ENCODE results near the gene TEPSIN. TPM values are rescaled to one million over a fixed set of nuclear protein-coding genes. Genes with fewer than 3 reads are reported as not detected.

The TEPSIN gene
- total RNA-seq, 2 experiments from 2014 or later = 54.5 to 63.2 TPM

DNA sequence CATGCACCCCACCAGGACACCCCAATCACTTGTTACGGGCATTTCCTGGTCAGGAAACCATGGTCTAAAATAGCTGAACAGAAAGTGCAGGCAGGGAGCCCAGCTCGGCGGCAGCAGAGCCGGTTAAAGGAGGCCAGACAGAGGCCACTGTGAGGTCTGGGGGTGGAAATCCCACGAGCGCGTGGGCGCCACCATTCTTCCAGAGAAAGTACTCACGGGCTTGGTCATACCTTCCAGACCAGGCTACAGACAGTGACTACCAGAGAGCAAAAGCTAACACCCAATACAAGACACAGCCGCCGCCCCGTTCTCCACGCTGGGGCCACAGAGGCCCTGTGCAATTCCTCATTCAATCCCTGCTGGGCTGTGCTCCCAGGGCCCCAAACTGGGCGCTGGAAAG lies 28.0 kb downstream of the TEPSIN start:
- Mint-ChIP-seq H3K27me3 (no peaks in the 10 kb centered on the region), H3K4me1 (no peaks in the 10 kb centered on the region), H3K27ac (no peak overlapping the region), H3K4me3 (no peak overlapping the region), H3K9me3 (no peaks in the 10 kb centered on the region), H3K36me3 (ENCODE audit: low read depth) (no peaks in the 10 kb centered on the region)
- DNase-seq = no peak
- POLR2A ChIA-PET = interaction anchor here (0.6 kb wide), 1 partner anchor 857 kb away, joined by 3 read pairs; no protein-coding TSS in a partner anchor
- CTCF ChIA-PET = no interaction called here

- H3K9me3 Mint-ChIP-seq = no peaks in the 10 kb centered on the region
- ChIA-PET CTCF (no interaction called here), POLR2A (interaction anchor here (0.6 kb wide), 1 partner anchor 858 kb away, joined by 3 read pairs; no protein-coding TSS in a partner anchor)
- H3K4me3 Mint-ChIP-seq = no peak overlapping the region
- H3K36me3 Mint-ChIP-seq (ENCODE audit: low read depth) = no peaks in the 10 kb centered on the region
- no peaks in the 10 kb centered on the region for H3K4me1 Mint-ChIP-seq
- H3K27ac Mint-ChIP-seq = no peak overlapping the region
- no peaks in the 10 kb centered on the region for H3K27me3 Mint-ChIP-seq
- DNase-seq = no peak
These were observed 28.4 kb downstream of the TEPSIN start for GRCh38 chr17:81210466-81210865.

- no peaks in the 10 kb centered on the region for H3K4me1 Mint-ChIP-seq
- no peak for DNase-seq
- ChIA-PET CTCF (no interaction called here), POLR2A (no interaction called here)
- no peak overlapping the region for H3K27ac Mint-ChIP-seq
- H3K4me3 Mint-ChIP-seq = no peak overlapping the region
- H3K9me3 Mint-ChIP-seq = no peaks in the 10 kb centered on the region
- H3K36me3 Mint-ChIP-seq (ENCODE audit: low read depth) = no peaks in the 10 kb centered on the region
- no peaks in the 10 kb centered on the region for H3K27me3 Mint-ChIP-seq
These were observed 29.7 kb downstream of the TEPSIN start for GRCh38 chr17:81209141-81209540.

- CTCF ChIA-PET = no interaction called here
- H3K27me3 Mint-ChIP-seq = no peaks in the 10 kb centered on the region
- H3K4me1 Mint-ChIP-seq = no peaks in the 10 kb centered on the region
- H3K27ac Mint-ChIP-seq = no peak overlapping the region
- H3K4me3 Mint-ChIP-seq = no peak overlapping the region
- H3K36me3 Mint-ChIP-seq (ENCODE audit: low read depth) = no peaks in the 10 kb centered on the region
- POLR2A ChIA-PET = no interaction called here
- no peaks in the 10 kb centered on the region for H3K9me3 Mint-ChIP-seq
- DNase-seq = no peak
These were observed 30.2 kb downstream of the TEPSIN start for GRCh38 chr17:81208651-81209050.

DNA sequence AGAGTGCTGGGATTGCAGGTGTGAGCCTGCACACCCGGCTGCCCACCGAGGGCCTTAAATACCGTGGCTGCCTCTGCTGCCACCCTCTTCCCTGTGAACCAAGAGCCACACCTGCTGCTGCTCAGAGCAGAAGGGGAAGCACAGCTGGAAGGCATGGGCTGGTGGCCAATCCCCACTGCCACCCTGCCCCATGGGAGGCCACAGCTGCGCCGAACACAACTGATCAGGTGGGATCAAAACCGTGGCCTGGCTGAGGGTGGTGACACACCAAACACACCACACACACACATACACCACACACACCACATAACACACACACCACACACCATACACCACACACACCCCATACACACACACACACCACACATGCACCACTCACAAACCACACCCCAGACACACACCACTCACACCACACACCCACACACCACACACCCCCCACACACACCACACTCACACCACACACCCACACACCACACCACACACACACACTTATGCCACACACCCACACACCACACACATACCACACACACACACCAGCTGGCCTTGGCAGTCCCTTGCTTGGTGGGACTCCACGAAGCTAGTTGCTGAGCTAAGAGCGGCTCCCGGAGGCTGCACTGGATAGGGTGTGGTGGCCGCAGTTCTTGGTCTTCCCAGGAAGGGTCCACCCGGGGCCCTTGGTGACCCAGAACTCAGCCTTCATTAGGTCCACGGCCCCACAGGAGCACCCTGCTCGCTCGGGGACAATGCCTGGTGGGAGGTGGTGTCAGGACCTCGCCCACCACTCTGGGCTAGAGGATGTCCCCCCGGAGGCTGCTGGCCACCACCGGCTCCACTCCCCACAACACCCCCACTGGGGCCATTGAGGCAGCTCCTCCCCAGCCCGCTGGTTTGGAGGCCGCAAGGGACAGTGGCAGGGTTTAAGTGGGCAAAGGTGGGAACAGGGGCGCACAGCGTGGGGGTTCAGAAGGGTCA lies 31.0 kb downstream of the TEPSIN start:
- Mint-ChIP-seq H3K4me1 (no peaks in the 10 kb centered on the region), H3K4me3 (no peak overlapping the region), H3K27ac (no peak overlapping the region), H3K27me3 (no peaks in the 10 kb centered on the region), H3K9me3 (no peaks in the 10 kb centered on the region), H3K36me3 (ENCODE audit: low read depth) (no peaks in the 10 kb centered on the region)
- ChIA-PET CTCF (no interaction called here), POLR2A (no interaction called here)
- DNase-seq = no peak

DNA sequence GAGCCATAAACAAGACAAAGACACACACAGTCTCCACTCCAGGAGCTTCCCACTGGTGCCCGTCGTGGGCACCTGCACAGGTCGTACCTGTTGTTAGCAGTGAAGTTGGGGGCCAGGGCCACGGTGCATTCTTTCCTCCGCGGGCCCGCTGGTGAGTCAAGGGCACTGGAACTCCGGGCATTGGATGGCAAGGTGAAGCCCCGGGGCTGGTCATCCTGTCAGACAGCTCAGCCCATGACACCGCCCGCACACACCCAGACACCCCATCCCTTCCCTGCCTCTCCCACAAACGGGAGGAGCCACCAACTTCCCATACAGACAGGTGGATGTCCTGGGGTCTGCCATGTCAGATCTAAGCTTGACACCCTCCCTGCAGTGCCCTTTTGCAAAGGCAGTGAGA lies 32.2 kb downstream of the TEPSIN start:
- H3K27me3 Mint-ChIP-seq = no peaks in the 10 kb centered on the region
- H3K4me1 Mint-ChIP-seq = no peaks in the 10 kb centered on the region
- no peak overlapping the region for H3K27ac Mint-ChIP-seq
- no peak overlapping the region for H3K4me3 Mint-ChIP-seq
- DNase-seq = no peak
- no peaks in the 10 kb centered on the region for H3K9me3 Mint-ChIP-seq
- CTCF ChIA-PET = interaction anchor here (1.2 kb wide), 1 partner anchor 188 kb away, joined by 3 read pairs; no protein-coding TSS in a partner anchor
- H3K36me3 Mint-ChIP-seq (ENCODE audit: low read depth) = no peaks in the 10 kb centered on the region
- POLR2A ChIA-PET = no interaction called here

DNA sequence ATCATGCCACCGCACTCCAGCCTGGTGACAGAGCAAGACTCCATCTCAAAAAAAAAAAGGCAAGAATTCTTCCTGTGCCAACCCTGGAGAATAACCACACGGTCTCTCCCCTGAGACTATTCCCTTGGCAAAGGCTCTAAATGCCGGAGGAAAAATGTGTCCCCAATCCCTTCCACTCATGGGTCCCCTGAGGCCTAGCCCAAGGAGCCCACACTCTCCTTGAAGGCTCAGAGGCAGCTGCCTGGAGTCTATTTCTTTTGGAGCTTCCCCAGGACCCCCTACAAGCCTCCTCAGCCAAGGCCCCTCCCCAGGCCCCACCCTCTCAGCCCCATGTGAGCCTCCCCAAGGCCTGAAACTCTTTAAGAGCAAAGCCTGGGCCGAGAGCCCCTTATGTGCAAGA lies 32.7 kb downstream of the TEPSIN start:
- ChIA-PET POLR2A (no interaction called here), CTCF (interaction anchor here (1.2 kb wide), 1 partner anchor 189 kb away, joined by 3 read pairs; no protein-coding TSS in a partner anchor)
- Mint-ChIP-seq H3K4me3 (no peak overlapping the region), H3K27ac (no peak overlapping the region), H3K27me3 (no peaks in the 10 kb centered on the region), H3K36me3 (ENCODE audit: low read depth) (no peaks in the 10 kb centered on the region), H3K9me3 (no peaks in the 10 kb centered on the region), H3K4me1 (no peaks in the 10 kb centered on the region)
- DNase-seq = no peak

- H3K9me3 Mint-ChIP-seq = no peaks in the 10 kb centered on the region
- ChIA-PET POLR2A (no interaction called here), CTCF (interaction anchor here (1.4 kb wide), 1 partner anchor 12 kb away, joined by 4 read pairs; no protein-coding TSS in a partner anchor)
- H3K27me3 Mint-ChIP-seq = no peaks in the 10 kb centered on the region
- H3K4me1 Mint-ChIP-seq = no peaks in the 10 kb centered on the region
- DNase-seq = no peak
- no peaks in the 10 kb centered on the region for H3K36me3 Mint-ChIP-seq (ENCODE audit: low read depth)
- H3K27ac Mint-ChIP-seq = no peak overlapping the region
- H3K4me3 Mint-ChIP-seq = no peak overlapping the region
These were observed 34.3 kb downstream of the TEPSIN start for GRCh38 chr17:81204578-81204977.

DNA sequence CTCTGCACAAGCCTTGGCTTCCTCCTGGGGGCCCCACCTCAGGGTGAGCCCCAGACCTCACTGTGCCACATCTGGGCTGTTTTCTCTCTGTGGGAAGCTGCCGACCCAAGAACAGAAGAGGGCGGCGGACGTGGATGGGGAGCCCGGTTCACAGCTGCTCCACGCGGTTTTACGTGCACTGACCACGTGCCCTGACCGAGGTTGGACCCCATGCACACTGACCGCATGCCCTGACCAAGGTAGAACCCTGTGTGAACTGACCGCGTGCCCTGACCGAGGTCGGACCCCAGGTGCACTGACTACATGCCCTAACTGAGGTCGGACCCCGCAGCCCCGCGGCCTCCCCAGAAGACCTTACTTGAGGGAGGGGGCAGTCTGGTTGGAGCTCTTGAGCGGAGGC lies 35.7 kb downstream of the TEPSIN start:
- no peak for DNase-seq
- no peak overlapping the region for H3K4me3 Mint-ChIP-seq
- H3K27me3 Mint-ChIP-seq = no peaks in the 10 kb centered on the region
- no peaks in the 10 kb centered on the region for H3K4me1 Mint-ChIP-seq
- no peaks in the 10 kb centered on the region for H3K36me3 Mint-ChIP-seq (ENCODE audit: low read depth)
- H3K27ac Mint-ChIP-seq = no peak overlapping the region
- CTCF ChIA-PET = interaction anchor here (1.4 kb wide), 1 partner anchor 11 kb away, joined by 4 read pairs; no protein-coding TSS in a partner anchor
- no peaks in the 10 kb centered on the region for H3K9me3 Mint-ChIP-seq
- POLR2A ChIA-PET = no interaction called here

GRCh38 chr17:81202318-81202717 lies 36.5 kb downstream of the TEPSIN start:
- Mint-ChIP-seq H3K9me3 (no peaks in the 10 kb centered on the region), H3K4me3 (no peak overlapping the region)

DNA sequence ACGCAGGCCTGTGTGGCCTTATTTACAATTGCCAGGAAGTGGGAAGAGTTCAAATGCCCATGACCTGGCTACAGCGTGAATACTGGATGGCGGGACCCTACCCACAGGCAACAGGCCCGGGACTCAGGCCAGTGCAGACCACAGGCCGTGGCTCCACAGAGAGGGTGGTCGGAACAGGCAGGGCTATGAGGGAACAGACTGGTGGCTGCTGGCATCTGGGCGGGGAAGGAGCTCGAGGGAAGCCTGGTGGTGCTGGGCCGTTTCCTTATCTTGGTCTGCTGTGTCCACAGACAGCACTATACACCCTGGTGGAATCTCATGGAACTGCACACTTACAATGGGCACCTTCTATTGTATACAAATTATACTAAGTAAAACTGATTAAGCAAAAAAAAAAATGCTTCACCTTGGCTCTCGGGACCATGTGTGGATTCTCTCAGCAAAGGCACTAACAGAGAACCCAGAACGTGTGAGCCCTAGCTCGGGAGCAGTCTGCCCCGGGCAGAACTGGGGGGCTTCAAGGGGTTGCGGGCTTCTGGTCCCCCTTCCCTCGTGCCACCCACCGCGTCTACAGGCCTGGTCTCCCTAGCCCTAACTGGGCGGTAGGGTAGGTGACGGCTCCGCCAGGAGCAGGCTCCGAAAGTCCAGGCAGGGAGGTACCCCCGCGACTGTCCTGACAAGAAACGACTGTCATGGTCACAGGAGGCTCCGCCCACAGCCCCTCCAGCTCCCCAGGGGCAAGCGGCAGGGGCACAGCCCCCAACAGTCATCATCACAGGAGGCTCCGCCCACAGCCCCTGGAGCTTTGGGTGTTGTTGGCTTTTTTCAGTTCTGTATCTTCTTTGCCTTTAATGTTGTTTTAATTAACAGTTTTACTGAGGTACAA lies 37.9 kb downstream of the TEPSIN start:
- no peak overlapping the region for H3K4me3 Mint-ChIP-seq
- no peaks in the 10 kb centered on the region for H3K36me3 Mint-ChIP-seq (ENCODE audit: low read depth)
- POLR2A ChIA-PET = no interaction called here
- no peaks in the 10 kb centered on the region for H3K9me3 Mint-ChIP-seq
- CTCF ChIA-PET = interaction anchor here (0.5 kb wide), 2 partner anchors 12 to 125 kb away, joined by 3 to 4 read pairs; no protein-coding TSS in a partner anchor
- no peak overlapping the region for H3K27ac Mint-ChIP-seq
- H3K27me3 Mint-ChIP-seq = no peaks in the 10 kb centered on the region
- peak; percentile 55 for DNase-seq
- no peaks in the 10 kb centered on the region for H3K4me1 Mint-ChIP-seq

More at GRCh38 chr17:81202318-81202717, 36.5 kb downstream of the TEPSIN start:
- H3K4me1 Mint-ChIP-seq = no peaks in the 10 kb centered on the region
- DNase-seq = no peak
- H3K27ac Mint-ChIP-seq = no peak overlapping the region
- H3K36me3 Mint-ChIP-seq (ENCODE audit: low read depth) = no peaks in the 10 kb centered on the region
- ChIA-PET CTCF (no interaction called here), POLR2A (no interaction called here)
- H3K27me3 Mint-ChIP-seq = no peaks in the 10 kb centered on the region

DNA sequence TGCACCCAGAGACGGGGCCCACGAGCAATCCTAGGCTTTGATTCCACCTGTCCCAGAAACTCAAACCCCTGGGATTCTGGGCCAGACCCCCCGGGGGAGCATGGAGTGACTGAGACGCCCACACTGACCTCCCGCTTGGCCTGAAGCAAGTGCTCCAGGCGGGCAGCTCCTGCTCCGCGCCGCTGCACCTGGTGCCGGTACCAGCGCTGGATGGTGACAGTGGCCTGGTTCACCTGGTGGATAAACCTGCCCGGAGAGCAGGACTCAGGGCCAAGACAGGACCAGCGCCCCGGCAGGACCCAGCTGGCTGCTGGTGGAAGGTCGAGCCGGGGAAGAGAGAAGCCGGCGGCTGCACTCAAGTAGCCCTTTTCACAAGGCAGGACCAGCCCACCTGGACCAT lies 38.7 kb downstream of the TEPSIN start:
- POLR2A ChIA-PET = no interaction called here
- Mint-ChIP-seq H3K27me3 (no peaks in the 10 kb centered on the region), H3K4me3 (no peak overlapping the region), H3K4me1 (no peaks in the 10 kb centered on the region), H3K36me3 (ENCODE audit: low read depth) (no peaks in the 10 kb centered on the region), H3K9me3 (no peaks in the 10 kb centered on the region), H3K27ac (no peak overlapping the region)
- DNase-seq = no peak
- CTCF ChIA-PET = interaction anchor here (0.5 to 0.6 kb wide), 2 partner anchors 30 to 124 kb away, joined by 3 read pairs; no protein-coding TSS in a partner anchor

- Mint-ChIP-seq H3K4me1 (no peaks in the 10 kb centered on the region), H3K9me3 (no peaks in the 10 kb centered on the region), H3K4me3 (no peak overlapping the region), H3K27me3 (no peaks in the 10 kb centered on the region), H3K36me3 (ENCODE audit: low read depth) (no peaks in the 10 kb centered on the region), H3K27ac (no peak overlapping the region)
- no peak for DNase-seq
- POLR2A ChIA-PET = no interaction called here
- CTCF ChIA-PET = no interaction called here
These were observed 39.4 kb downstream of the TEPSIN start for GRCh38 chr17:81199482-81199830.

Measured in activated CD4-positive, alpha-beta T cell treated with anti-CD3 and anti-CD28 coated beads, Interleukin-2, amount 10 ng/mL, durations not matched to agents 7 days and 5 days (primary cell).